ENCODE results near the gene DMPK. TPM values are rescaled to one million over a fixed set of nuclear protein-coding genes. Genes with fewer than 3 reads are reported as not detected.
"Not testable (repeated sequence)": the region's sequence is repeated elsewhere in the genome, so short reads cannot be mapped to it uniquely, and the experiment has no call there.

DMPK gene
- total RNA-seq, 1 donor from 2014 or later, result 441 TPM

GRCh38 chr19:45762870-45763631, 19.2 kb downstream of the DMPK start:
- intact Hi-C loops (cut with DNase I), result loop anchor here (5.0 kb wide), 1 partner anchor 34 kb away; no protein-coding TSS in a partner anchor
- no peak for DNase-seq (ENCODE audit: low spot score)

DNA sequence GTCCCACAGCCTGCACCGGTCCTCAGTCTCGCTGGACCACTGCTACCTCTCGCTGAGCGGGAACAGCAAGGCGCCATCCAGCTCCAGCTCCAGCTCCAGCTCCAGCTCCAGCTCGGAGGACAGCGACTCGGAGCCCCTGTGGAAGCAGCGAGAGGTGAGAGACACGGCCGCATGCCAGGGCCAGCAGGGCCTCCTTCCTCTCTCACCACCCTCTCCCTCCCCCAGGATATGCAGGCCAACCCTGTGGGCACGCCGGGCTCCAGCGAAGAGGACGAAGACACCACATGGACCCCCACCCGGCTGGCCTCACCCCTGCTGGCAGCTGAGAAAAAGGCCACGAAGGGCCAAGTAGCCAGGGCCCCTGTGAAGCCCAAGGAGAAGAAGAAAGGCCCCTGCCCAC, 20.6 kb downstream of the DMPK start:
- DNase-seq (ENCODE audit: low spot score), result no peak
- intact Hi-C loops (cut with DNase I), result loop anchor here (5.0 kb wide), 1 partner anchor 36 kb away; no protein-coding TSS in a partner anchor

DNA sequence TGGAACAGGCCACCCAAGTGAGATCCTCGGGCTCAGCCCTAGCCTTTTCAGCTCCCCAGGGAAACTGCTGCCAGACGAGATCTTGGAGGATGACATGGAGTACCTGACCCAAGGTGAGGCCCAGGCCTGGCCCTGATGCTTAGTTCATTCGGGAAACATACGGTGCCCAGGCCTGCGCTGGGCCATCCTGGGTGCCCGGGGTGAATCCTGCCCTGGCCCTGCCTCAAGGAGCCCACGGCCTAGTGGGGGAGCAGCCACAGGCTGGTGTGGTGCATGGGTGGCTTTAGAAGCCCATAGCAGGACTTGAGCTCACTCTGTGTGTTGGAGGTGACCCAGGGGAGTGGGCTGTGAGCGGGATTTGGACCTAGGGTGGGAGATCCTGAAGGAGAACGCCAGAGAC, 23.4 kb downstream of the DMPK start:
- no peak for DNase-seq (ENCODE audit: low spot score)
- intact Hi-C loops (cut with DNase I), result no loop called here

DNA sequence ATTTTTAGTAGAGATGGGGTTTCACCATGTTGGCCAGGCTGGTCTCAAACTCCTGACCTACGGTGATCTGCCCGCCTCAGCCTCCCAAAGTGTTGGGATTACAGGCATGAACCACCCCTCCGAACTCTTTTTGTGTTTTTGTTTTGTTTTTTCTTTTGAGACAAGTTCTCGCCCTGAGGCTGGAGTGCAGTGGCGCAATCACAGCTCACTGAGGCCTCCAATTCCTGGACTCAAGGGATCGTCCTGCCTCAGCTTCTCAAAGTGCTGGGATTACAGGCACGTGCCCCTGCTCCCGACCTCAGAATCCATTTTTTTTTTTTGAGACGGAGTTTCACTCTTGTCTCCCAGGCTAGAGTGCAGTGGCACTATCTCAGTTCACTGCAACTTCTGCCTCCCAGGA, 24.6 kb downstream of the DMPK start:
- intact Hi-C loops (cut with DNase I), result no loop called here
- no peak for DNase-seq (ENCODE audit: low spot score)

GRCh38 chr19:45754323-45754722, 28.0 kb downstream of the DMPK start:
- intact Hi-C loops (cut with DNase I), result no loop called here
- DNase-seq (ENCODE audit: low spot score), result no peak

GRCh38 chr19:45753548-45753947, 28.7 kb downstream of the DMPK start:
- DNase-seq (ENCODE audit: low spot score), result no peak
- intact Hi-C loops (cut with DNase I), result no loop called here

DNA sequence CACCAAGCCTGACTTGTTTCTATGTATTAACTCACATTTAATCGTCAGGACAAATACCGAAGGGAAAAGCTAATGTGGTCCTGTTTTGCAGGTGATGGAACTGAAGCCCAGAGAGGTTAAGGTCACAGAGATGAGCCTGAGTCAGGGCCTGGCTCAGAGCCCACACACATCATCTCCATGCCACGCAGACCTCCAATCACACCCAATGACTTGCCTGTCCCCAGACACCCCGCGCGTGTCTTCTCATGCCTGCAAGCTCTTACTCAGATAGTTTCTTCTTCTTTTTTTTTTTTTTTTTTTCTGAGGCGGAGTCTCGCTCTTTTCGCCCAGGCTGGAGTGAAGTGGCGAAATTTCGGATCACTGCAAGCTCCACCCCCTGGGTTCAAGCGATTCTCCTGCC, 29.7 kb downstream of the DMPK start:
- intact Hi-C loops (cut with DNase I), result no loop called here
- DNase-seq (ENCODE audit: low spot score), result no peak

DNA sequence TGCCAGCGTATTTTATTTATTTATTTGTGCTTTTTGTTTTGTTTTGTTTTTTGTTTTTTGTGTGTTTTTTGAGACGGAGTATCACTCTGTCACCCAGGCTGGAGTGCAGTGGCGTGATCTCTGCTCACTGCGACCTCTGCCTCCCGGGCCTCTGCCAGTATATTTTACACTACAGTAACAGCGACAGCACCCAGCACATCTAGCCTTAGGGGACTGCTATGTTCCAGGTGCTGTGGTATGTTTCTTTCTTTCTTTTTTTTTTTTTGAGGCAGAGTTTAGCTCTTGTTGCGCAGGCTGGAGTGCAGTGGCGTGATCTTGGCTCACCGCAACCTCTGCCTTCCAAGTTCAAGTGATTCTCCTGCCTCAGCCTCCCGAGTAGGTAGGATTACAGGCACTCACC, 30.8 kb downstream of the DMPK start:
- DNase-seq (ENCODE audit: low spot score); intact Hi-C loops (cut with DNase I): not testable (repeated sequence)

DNA sequence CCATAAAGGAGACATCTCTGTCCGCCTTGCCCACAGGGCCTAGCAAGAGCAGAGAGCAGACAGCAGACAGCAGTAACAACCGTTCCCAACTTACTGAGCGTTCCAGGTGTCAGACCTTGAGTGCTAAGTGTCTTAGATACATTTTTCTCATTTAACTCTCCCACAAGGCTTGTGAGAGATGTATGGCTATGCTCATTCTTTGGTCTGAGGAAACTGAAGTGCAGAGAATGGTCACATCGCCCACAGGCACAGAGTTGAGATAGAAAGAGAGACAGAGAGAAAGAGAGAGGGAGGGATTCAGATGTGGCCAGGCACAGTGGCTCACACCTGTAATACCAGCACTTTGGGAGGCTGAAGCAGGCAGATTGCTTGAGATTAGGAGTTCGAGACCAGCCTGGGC, 34.8 kb downstream of the DMPK start:
- no peak for DNase-seq (ENCODE audit: low spot score)
- intact Hi-C loops (cut with DNase I), result no loop called here

GRCh38 chr19:45746866-45747265, 35.4 kb downstream of the DMPK start:
- no peak for DNase-seq (ENCODE audit: low spot score)
- intact Hi-C loops (cut with DNase I), result no loop called here

DNA sequence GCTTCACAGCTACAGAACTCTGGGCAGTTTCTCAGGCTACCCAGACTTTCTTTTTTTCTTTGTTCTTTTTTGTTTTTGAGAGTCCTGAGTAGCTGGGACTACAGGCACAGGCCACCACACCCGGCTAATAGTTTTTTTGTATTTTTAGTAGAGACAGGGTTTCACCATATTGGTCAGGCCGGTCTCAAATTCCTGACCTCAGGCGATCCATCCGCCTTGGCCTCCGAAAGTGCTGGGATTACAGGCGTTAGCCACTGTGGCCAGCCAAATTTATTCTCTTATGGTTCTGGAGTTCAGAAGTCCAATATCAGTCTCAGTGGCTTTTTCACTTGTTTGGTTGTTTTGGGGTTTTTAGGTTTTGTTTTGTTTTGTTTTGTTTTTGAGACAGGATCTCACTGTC, 36.7 kb downstream of the DMPK start:
- intact Hi-C loops (cut with DNase I), result no loop called here

DNA sequence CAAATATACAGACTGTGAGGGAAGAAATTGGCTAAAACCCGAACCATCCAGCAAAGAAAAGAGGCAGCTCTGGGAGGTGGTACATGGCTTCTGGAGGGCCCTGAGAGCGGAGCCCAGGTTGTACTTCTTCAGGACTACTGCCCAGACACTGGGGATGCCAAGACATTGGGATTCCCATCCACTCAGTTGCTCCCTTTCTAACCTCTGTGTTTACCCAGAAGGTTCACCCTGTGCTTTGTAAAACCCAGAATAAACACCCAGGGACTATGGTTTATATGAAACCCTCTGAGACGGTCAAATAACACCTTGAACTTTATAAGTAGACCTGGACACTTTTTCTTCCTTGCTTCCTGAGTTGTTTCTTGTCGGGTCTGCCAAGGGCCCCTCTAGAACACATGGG, 39.3 kb downstream of the DMPK start:
- intact Hi-C loops (cut with DNase I), result no loop called here
- no peak for DNase-seq (ENCODE audit: low spot score)

More for the DNA sequence above, 36.7 kb downstream of the DMPK start:
- DNase-seq (ENCODE audit: low spot score), result no peak

DNA sequence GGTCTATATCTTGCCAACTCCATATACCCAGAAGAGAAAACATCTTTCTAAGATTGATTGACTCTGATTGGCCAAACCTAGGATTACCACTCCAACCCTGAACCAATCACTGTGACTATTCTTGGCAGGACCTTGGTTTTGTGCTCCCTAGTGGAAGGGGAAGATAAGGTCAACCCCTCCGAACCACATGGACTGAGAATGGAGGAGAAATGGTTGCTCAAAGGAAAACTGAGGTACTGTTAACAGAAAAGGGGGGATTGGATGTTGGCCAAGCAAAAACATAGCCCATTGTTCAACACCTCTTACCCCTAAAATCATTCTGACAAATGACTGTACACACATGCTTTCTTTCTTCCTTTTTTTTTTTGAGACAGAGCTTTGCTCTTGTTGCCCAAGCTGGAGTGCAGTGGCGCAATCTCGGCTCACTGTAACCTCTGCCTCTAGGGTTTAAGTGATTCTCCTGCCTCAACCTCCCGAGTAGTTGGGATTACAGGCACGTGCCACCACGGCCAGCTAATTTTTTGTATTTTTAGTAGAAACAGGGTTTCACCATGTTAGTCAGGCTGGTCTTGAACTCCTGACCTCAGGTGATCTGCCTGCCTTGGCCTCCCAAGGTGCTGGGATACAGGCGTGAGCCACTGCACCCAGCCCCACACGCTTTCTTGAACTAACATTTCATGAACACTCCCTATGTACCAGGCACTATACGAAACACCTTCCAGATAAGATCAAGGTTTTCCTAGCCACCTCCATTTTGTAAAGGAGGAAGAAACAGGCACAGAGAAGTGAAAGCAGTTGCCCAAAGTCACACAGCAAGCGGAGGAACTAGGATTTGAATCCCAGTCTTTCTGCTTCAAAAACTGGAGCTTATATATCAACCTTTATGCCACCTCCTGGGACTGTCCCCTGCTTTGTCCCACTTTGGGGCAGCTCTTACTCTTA, 42.5 kb downstream of the DMPK start:
- intact Hi-C loops (cut with DNase I), result no loop called here
- DNase-seq (ENCODE audit: low spot score), result no peak

DNA sequence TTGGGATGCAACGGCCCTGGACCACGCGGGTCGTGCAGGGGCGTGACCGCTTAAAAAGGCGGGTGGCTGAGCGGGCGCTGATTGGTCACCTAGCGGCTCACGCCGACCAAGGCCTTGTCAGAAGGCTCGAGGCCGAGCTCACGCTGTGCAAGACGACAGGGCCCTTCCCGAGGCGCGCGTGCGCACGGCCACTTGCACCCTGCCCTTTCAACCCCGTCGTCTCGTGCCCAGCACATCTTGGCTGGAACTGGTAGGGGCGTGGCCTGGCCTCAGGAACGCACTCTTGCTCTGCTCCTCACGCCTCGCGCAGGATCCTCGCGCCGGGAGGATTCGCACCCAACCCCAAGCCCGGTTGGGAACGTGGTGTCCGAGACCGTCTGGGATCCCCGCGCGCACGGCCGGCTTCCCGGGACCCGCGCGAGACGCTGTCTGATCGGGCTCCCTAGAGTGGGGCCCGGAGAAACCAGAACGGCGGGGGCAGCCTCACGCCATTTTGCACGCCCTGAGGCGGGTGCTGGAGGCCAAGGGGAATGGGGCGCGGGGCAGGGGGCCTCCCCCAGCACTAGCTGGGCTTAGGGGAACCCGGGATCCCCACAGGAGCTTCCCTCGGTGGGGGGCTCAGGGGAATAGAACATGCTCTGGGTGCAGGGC, 49.0 kb downstream of the DMPK start, which contains the start of gene MEIOSIN:
Gene MEIOSIN (plus strand): TSS at position 280 of the 651 bp plus-strand sequence. CDS start 1,938 bp downstream, outside the sequence.
- intact Hi-C loops (cut with DNase I), result loop anchor here (5.0 kb wide), 1 partner anchor 41 kb away; the partner anchor contains the start of genes QPCTL and SNRPD2
- no peak for DNase-seq (ENCODE audit: low spot score)

- intact Hi-C loops (cut with DNase I), result loop anchor here (2.0 to 5.0 kb wide), 3 partner anchors 14 to 38 kb away; partner anchors contain the start of genes QPCTL and SNRPD2
- DNase-seq (ENCODE audit: low spot score), result peak; percentile 98
Observed at GRCh38 chr19:45730368-45731288, 51.7 kb downstream of the DMPK start, which contains the start of gene FBXO46. Gene FBXO46, minus strand, starts transcription at chr19:45730896. Its CDS starts 17,401 bp downstream, at chr19:45713495.

DNA sequence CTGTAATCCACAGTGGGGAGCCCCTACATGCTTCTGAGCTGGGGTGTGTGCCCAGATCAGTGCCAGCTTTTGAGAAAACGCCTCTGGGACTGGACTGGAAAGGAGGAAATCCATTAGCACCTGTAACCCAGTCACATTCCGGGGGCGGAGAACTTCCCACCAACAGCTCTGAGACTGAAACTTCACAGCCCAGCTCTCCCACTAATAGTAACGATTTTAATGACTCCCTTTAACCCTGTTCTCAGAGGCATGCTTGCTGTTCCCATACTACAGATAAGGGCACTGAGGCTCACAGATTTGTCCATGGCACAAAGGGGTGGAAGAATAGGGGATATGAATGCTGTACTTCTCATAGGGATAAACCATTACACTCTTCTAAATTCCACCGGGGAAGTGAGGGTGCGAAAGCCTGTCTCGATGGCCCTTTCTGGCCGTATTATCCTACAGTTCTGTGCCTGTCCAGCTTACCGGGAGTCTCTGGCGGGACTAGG, 52.4 kb downstream of the DMPK start:
- DNase-seq (ENCODE audit: low spot score), result no peak
- intact Hi-C loops (cut with DNase I), result loop anchor here (2.0 to 5.0 kb wide), 3 partner anchors 13 to 38 kb away; partner anchors contain the start of genes QPCTL and SNRPD2

DNA sequence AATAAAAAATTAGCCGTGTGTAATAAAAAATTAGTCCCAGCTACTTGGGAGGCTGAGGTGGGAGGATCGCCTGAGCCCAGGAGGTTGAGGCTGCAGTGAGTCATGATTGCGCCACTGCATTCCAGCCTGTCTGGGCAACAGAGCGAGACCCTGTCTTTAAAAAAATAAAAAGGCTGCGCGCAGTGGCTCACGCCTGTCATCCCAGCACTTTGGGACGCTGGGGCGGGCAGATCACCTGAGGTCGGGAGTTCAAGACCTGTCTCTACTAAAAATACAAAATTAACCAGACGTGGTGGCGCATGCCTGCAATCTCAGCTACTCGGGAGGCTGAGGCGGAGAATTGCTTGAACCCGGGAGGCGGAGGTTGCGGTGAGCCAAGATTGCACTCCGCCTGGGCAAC, 53.6 kb downstream of the DMPK start:
- DNase-seq (ENCODE audit: low spot score); intact Hi-C loops (cut with DNase I): not testable (repeated sequence)

DNA sequence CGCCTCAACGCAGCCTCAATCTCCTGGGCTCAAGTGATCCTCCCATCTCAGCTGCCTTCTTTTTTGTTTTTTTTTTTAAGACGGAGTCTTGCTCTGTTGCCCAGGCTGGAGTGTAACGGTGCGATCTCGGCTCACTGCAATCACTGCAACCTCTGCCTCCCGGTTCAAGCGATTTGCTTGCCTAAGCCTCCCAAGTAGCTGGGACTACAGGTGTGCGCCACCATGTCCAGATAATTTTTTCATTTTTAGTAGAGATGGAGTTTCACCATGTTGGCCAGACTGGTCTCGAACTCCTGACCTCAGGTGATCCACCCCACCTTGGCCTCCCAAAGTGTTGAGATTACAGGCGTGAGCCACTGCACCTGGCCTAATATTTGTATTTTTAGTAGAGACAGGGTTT, 62.2 kb downstream of the DMPK start:
- intact Hi-C loops (cut with DNase I); DNase-seq (ENCODE audit: low spot score): not testable (repeated sequence)
